ENCODE data around the gene THAP7. TPM values are rescaled to one million over a fixed set of nuclear protein-coding genes. Genes with fewer than 3 reads are reported as not detected.
A peak's percentile ranks its signal among the peaks of the same experiment; 100 is the strongest.

Gene THAP7
- total RNA-seq, 1 donor from 2014 or later, result 18.2 TPM

GRCh38 chr22:20986365-20986764, 15.6 kb downstream of the THAP7 start:
- intact Hi-C loops (cut with DNase I), result no loop called here
- DNase-seq (ENCODE audit: low spot score), result no peak

DNA sequence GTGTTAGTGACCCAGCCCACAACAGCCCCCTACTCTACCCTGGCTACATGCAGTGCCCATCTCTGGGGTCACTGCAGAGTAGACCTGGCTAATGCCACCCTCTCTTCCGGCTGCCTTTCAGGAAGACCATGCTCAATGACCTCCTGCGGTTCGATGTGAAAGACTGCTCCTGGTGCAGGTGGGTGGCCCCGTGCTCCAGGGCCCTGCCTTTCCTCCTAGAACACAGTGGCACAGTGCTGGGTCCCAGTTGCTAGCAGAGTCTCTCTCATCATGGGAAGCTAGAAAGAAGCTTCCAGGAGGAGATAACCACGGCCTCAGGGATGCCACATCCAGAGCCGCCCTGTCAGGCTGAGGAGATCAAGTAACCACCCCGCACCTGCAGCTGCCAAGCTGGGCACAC, 16.2 kb downstream of the THAP7 start:
- intact Hi-C loops (cut with DNase I), result no loop called here

GRCh38 chr22:20983081-20983771, 18.7 kb downstream of the THAP7 start:
- intact Hi-C loops (cut with DNase I), result loop anchor here (5.0 kb wide), 1 partner anchor 126 kb away; the partner anchor contains the start of genes PI4KA and SNAP29
- DNase-seq (ENCODE audit: low spot score), result no peak

More for the DNA sequence above, 16.2 kb downstream of the THAP7 start:
- no peak for DNase-seq (ENCODE audit: low spot score)

DNA sequence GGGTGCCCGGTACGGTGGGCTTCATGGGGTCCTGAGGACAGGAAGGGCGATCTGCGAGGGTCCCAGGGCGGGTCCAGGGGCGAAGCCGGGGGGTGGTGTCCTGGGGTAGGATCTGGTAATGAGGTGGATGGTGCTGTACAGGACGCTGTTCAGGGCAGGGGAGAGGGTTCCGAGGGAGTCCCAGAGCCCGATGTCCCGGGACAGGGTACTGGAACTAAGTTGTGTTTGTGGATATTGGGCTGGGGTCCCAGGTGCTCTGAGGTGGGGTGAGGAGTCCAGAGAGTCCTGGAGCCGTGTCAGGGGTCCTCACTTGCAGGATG, 19.4 kb downstream of the THAP7 start:
- intact Hi-C loops (cut with DNase I), result loop anchor here (1.0 to 5.0 kb wide), 3 partner anchors 19 to 125 kb away; partner anchors contain the start of genes CRKL, PI4KA and SNAP29

DNA sequence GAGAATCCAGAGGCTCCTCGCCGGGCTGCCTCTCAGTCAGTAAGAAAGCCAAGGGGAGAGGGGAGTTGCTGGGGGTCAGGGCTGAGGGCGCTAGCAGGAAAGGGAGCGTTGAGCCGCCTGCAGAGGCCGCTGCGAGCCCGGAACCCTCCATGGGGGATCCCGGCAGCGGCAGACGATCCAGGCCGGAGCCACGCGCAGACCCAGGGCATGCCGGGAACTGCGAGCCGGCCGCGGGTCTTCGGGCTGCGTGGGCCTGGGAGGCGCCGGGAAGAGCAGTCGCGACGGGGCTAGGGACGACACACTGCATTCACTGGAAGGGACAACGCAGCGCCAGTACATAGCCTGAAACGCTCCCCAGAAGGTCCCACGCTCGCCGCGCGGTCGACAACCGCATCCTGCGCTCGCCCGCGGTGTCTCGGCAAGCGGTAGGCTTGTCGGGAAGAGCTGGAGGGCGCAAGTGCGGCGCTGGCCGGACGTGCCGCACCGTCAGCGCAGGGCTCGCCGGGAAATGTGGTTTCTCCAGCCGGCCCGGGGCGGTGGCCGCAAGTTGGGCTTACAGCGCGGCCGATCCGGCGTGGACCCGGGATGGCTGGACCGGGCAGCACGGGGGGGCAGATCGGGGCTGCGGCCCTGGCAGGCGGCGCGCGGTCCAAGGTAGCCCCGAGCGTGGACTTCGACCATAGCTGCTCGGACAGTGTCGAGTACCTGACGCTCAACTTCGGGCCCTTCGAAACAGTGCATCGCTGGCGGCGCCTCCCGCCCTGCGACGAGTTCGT, 19.9 kb downstream of the THAP7 start, which contains the start of gene LZTR1:
TSS of gene LZTR1 (plus strand) at position 511 of the 776 bp plus-strand sequence. CDS start at position 586, 75 bp downstream.
- intact Hi-C loops (cut with DNase I), result loop anchor here (1.0 to 5.0 kb wide), 3 partner anchors 19 to 125 kb away; partner anchors contain the start of genes CRKL, PI4KA and SNAP29
- DNase-seq (ENCODE audit: low spot score), result peak; percentile 95

More for the DNA sequence above, 19.4 kb downstream of the THAP7 start:
- no peak for DNase-seq (ENCODE audit: low spot score)

GRCh38 chr22:20980938-20981722, 20.8 kb downstream of the THAP7 start:
- intact Hi-C loops (cut with DNase I), result loop anchor here (5.0 kb wide), 1 partner anchor 124 kb away; the partner anchor contains the start of genes PI4KA and SNAP29

GRCh38 chr22:20980523-20980922, 21.4 kb downstream of the THAP7 start:
- intact Hi-C loops (cut with DNase I), result loop anchor here (5.0 kb wide), 1 partner anchor 123 kb away; the partner anchor contains the start of genes PI4KA and SNAP29
- DNase-seq (ENCODE audit: low spot score), result no peak

More at GRCh38 chr22:20980938-20981722, 20.8 kb downstream of the THAP7 start:
- no peak for DNase-seq (ENCODE audit: low spot score)

DNA sequence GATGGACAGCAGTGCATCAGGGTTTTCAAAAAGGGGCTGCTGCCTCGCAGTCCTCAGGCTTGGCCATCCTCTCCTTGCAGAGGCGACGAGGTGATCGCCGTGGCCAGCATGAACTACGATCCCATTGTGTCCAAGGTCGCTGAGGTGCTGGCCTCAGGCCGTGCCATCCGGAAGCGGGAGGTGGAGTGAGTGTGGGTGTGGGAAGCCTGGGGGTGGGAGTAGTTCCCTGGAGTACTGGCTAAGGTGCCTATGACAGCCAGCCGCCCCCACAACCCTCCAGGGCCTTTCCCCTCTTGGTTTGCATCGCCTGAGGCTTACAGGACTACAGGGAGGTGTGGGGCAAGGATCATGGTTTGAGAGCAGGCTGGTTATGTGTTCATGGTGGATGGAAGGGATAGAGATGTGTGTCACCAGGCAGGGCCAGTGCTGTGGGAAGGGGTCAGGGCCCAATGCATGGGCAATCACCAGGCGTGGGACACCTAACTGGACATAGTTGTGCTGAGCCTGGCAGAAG, 21.9 kb downstream of the THAP7 start:
- no peak for DNase-seq (ENCODE audit: low spot score)
- intact Hi-C loops (cut with DNase I), result loop anchor here (5.0 kb wide), 1 partner anchor 123 kb away; the partner anchor contains the start of genes PI4KA and SNAP29

- DNase-seq (ENCODE audit: low spot score), result no peak
- intact Hi-C loops (cut with DNase I), result no loop called here
These were observed 22.6 kb downstream of the THAP7 start for GRCh38 chr22:20979243-20979809.

DNA sequence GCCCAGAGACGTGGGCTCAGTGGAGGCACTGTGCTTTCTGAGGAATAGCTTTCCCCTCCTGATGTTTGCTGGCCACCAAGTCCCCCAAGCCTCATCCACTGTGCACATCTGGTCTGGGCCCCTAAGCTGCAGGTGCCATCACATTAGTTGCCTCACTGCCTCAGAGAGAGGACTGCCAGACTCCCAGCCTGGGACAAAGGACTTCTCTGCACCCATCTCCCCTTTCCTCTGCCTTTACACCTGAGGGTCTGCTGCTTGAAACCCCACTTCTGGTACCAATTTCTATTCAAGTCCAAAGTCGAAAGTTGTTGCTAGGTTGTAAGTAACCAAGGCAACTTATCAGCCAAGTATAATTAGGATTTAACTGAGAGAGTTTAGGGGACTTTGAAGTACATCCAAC, 23.5 kb downstream of the THAP7 start:
- intact Hi-C loops (cut with DNase I), result no loop called here

GRCh38 chr22:20977516-20978170, 24.3 kb downstream of the THAP7 start:
- no peak for DNase-seq (ENCODE audit: low spot score)
- intact Hi-C loops (cut with DNase I), result no loop called here

More for the DNA sequence above, 23.5 kb downstream of the THAP7 start:
- DNase-seq (ENCODE audit: low spot score), result no peak

GRCh38 chr22:20977019-20977418, 24.9 kb downstream of the THAP7 start:
- intact Hi-C loops (cut with DNase I), result no loop called here
- no peak for DNase-seq (ENCODE audit: low spot score)

DNA sequence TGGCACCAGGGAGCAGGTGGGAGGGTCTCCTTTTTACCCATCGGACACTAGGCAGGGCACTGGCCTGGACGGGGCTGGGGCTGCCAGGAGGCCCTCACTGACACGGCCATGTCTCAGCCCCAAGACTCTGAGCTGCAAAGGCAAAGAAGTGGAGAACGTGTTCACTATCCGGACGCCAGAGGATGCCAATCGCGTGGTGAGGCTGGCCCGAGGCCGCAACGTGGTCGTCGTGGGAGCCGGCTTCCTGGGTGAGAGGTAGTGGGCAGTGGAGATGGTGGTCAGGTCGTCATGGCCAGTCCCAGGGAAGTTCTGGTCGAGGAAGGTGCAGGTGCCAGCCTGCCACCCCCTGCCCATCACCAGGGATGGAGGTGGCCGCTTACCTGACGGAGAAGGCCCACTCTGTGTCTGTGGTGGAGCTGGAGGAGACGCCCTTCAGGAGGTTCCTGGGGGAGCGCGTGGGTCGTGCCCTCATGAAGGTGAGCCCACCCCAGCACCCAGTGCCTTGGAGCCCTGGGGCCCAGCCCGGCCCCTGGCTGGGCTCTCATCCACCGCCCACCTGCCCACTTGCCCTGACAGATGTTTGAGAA, 25.5 kb downstream of the THAP7 start:
- intact Hi-C loops (cut with DNase I), result no loop called here
- DNase-seq (ENCODE audit: low spot score), result no peak

- no peak for DNase-seq (ENCODE audit: low spot score)
- intact Hi-C loops (cut with DNase I), result no loop called here
These were observed 26.2 kb downstream of the THAP7 start for GRCh38 chr22:20975541-20976290.

DNA sequence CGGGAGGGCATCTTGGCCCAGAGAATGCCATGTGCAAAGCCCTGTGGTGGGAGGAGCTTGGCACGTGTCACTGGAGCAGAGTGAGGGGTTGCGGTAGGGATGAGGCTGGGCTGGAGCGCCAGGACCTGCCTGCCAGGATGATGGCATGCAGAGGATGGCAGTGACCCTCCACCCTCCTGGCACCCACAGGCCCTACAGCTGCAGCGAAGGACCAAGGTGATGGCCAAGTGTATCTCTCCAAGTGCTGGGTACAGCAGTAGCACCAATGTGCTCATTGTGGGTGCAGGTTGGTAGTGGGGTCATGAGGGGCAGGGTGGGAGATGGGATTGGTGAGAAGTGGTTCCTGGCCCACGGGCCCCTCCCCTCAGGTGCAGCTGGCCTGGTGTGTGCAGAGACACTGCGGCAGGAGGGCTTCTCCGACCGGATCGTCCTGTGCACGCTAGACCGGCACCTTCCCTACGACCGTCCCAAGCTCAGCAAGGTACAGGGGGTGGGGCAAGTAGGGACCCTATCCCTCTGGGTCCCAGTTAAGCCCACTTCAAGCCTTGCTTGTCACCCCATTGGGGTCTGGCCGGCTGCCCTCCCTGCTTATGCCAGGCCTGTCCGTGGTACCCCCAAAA, 27.5 kb downstream of the THAP7 start:
- intact Hi-C loops (cut with DNase I), result no loop called here
- no peak for DNase-seq (ENCODE audit: low spot score)

- DNase-seq (ENCODE audit: low spot score), result no peak
- intact Hi-C loops (cut with DNase I), result no loop called here
These were observed 28.2 kb downstream of the THAP7 start for GRCh38 chr22:20973634-20974286.

Measured in cardiac septum (tissue), 1 donor.